Sigmoid colon (tissue), 4 donors: ENCODE results near the gene ARHGAP15.

Experiments
- POLR2A ChIP-seq, 2 donors: fragments of 450-650 bp; IDR thresholded peaks; one replicate each; pipeline ENCODE4 v1.6.1; 2016; ENCODE audit warnings: antibody characterized with exemption in 2 of 2, mild to moderate bottlenecking in 2 of 2, moderate library complexity in 2 of 2
- POLR2AphosphoS5 ChIP-seq, 4 donors: sonication (generic); formaldehyde crosslinking; IDR thresholded peaks; one replicate each; pipeline ENCODE4 v1.6.1; 2017; ENCODE audit warnings: antibody characterized with exemption in 4 of 4
- TF ChIP-seq, protein P1 (sequence below), 4 experiments: fragments of 450-650 bp in 3 of 4; fragments of 200-600 bp in 1 of 4; IDR thresholded peaks; one replicate each; pipeline ENCODE4 v1.5.1; 2016 to 2019; ENCODE audit warnings: antibody characterized with exemption in 4 of 4, mild to moderate bottlenecking in 3 of 4, moderate library complexity in 2 of 4

DNA sequence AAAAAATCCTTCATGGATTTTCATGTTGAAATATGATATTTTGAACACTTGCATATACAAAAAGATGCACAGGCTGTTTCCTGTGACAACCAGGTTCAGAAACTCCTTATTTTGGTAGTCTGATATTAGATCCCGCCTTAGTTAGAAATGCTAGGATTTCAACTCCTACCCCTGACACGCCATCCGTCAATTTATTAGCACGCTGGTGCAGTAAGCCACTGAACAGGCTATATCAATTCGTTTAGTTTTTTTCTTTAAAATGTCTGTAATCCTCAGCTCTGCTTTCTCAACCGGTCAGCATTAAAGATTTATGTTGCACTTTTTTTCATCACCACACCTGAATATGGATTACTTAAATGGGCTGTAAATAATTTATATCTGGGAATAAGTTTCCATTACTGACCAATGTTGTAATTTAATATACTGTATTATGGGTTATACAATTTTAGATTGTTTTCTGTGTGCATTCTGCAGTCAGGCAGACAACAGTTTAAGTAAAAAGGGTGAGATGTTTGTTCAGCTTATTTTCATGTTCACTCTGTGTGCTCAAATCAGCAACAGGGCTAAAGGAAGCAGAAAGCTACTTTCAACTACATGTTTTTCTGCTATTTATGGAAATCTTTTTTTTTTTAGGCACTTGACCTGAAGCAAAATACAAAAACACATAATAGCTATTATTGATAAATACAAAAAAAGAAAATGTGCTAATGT is 227.7 kb downstream of the ARHGAP15 start:
- no peak for TF ChIP-seq POLR2AphosphoS5 (IDR thresholded peaks at IDR 0.05)
- TF ChIP-seq, protein P1, sequence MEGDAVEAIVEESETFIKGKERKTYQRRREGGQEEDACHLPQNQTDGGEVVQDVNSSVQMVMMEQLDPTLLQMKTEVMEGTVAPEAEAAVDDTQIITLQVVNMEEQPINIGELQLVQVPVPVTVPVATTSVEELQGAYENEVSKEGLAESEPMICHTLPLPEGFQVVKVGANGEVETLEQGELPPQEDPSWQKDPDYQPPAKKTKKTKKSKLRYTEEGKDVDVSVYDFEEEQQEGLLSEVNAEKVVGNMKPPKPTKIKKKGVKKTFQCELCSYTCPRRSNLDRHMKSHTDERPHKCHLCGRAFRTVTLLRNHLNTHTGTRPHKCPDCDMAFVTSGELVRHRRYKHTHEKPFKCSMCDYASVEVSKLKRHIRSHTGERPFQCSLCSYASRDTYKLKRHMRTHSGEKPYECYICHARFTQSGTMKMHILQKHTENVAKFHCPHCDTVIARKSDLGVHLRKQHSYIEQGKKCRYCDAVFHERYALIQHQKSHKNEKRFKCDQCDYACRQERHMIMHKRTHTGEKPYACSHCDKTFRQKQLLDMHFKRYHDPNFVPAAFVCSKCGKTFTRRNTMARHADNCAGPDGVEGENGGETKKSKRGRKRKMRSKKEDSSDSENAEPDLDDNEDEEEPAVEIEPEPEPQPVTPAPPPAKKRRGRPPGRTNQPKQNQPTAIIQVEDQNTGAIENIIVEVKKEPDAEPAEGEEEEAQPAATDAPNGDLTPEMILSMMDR (IDR thresholded peaks at IDR 0.05), result no peak
- no peak for TF ChIP-seq POLR2A (IDR thresholded peaks at IDR 0.05)
